HG02852 (cell line): ENCODE data around the gene CCDC177.

Experiments used
- ATAC-seq: cut with Tn5 transposase; IDR thresholded peaks from one replicate; pipeline ENCODE4 v1.9.1; 2021; ENCODE audit warnings: mild to moderate bottlenecking, moderate library complexity; ENCODE audit not compliant: unreplicated experiment

Gene CCDC177

GRCh38 chr14:69574263-69574953 lies at the start of gene CCDC177:
TSS of gene CCDC177 (minus strand) at chr14:69574871. CDS start at chr14:69573622, 1,249 bp downstream.
- no peak for ATAC-seq

GRCh38 chr14:69624136-69624535 lies 49.5 kb upstream of the CCDC177 start:
- no peak for ATAC-seq

DNA sequence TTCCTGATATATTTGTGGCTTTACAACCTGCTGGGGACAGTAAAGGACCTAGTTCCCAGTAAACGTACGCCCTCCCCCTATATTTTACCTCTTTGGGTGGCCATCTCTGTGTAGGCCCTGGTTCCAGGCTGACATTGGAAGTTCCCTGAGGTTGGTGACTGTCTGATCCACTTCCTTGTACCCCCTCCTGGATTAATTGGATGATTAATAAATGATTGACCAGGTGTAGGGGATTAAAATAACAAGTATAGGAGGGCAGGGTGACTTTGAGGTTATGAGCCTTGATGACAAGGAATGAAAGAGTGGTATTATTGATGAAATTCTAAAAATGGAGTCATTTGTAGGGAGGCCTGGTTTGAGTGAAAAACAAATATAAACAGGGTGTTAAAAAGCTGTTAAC lies 46.3 kb upstream of the CCDC177 start:
- ATAC-seq: no peak

DNA sequence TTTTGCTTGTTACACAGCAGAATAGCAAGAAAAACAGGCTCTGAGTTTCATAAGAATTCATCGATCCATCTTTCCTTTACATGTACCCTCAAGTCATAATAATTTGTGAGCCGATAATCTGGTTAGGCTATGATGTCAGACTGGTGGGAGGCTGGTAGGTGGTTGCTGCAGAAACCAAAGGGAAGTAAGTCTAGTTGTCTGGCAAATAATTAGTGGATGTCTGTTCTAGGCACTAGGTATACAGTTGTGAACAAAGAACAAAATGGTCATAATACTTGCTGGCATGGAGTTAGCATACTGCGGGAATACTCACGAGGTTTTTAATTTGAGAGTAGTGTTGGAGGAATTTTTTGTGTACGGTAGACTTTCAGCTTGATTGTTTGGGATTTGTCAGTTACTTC lies 45.5 kb upstream of the CCDC177 start:
- no peak for ATAC-seq

GRCh38 chr14:69619012-69619411 lies 44.3 kb upstream of the CCDC177 start:
- no peak for ATAC-seq

DNA sequence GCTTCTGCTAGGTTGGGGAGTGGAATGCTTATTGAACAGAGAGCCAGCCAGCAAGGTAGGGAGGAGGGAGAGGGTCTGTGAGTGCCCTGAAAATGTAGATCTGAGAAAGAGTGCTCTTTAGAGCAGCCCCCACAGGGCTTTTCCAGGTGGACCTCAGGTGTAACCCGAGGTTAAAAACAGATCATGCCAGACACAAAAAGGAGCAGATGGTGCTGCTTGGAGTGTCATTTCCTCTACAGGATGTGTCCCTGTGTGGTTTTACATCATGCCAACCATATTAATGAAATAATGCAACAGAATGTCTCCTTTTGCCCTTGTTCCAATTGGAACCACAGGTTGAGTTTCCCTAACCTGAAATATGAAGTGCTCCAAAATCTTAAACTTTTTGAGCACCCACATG lies 43.1 kb upstream of the CCDC177 start:
- no peak for ATAC-seq

DNA sequence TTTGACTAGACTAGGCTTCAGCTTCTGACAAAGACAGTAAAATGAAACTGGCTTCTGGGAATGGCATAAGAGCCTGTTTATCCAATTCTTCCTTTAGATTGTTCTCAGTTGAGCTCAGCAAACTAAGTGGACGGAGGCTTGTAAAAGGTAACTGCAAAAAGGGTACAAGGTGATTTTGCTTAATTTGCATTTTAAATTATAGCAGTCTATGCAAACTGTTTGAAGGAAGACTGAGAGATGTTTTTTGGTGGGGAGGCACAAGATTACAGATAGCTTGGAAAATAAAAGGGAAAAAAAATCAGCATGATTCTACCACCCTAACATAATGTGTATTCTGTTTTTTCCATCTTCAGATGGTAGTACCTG lies 41.7 kb upstream of the CCDC177 start:
- ATAC-seq: no peak

DNA sequence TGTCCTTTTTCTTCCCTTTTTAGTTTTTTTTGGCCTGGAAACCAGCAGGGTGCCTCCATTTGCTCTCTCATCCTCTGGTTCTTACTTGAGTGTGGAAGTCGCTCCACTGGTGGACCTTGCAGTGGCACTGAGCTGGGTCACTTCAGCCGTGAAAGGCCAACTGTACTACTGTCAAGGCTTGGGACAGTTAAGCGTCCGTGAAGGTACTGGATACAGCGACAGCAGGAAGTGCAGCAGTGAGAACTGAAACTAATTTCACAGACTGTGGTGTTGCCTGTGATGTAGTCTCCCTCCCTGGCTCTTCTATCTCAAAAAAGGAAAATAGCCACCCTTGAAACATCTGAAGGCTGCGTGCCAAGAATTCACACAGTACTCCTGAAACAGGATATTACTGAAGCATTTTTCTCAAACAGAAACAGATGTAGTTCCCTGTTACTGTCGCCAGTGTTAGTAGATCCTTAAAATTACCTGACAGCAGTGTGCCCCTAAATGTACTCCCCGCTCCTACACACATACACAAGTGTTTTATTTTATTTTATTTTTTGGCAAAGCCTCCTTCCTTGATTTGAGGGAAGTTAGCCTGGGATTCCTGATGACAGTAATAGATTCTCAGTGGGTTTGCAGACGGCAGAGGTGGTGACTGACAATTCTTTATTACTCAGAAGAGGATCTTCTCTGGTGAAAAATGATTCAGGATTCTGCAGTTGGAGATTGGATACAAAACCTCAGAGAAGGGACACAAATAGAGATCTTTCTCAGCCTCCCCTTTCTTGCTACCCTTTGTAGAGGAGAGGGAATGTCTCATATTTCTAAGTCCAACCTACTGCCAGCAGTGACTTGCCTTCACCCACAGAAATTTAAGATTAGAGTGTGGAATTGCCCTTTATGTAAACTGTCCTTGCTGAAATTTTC lies 41.1 kb upstream of the CCDC177 start:
- peak; percentile 51 for ATAC-seq

- peak; percentile 1 for ATAC-seq
These were observed 40.4 kb upstream of the CCDC177 start for GRCh38 chr14:69615121-69615495.

- no peak for ATAC-seq
These were observed 39.9 kb upstream of the CCDC177 start for GRCh38 chr14:69614592-69614991.

DNA sequence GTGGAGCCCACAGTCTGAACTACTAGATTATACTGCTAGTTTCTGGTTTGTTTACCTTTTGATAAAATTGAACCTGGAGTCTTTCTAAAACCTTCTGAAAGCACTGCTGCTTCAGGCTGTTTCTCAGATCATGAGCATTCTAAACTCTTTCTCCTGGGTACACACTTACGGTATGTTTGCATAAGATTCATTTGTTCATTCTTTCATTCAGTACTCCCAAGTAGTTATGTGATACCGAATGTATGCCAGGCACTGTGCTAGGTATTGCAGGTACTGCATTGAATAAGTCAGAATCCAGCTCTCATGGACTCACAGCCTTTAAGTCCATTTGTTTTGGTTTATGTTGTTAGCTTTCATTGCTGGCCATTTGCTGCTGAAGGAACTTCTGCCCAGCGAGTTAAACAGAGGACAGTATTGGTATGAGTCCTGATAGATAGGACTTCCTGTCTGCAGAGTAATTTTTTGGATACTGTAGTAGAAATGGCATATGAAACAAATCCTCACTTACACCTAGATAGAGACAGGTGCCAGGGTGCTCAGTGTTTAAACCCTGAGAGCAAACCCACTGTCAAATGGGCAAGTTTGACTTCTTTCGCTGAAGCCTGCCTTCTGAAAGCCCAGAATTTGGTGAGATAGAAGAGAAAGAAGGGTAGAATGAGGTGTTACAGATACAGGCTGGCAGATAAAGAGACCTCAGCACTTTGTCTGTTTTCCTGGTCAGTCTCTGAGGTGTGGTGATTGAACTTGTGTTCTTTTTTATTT lies 38.8 kb upstream of the CCDC177 start:
- no peak for ATAC-seq

DNA sequence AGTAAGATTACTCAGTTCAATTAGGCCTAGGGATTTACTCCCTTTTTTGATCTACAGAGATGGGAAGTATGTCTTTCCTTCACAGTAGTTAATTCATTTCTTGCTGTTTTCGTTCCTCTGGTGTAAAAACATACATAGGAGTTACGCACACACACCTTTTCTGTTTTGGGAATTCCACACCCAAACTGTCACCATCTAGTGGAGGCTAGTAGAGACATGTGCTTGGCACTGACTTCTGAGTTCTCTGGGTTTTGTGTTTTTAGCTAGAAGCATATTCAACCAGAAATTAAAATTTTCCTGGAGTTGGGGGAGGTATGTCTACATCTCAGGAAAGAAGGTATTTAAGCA lies 38.1 kb upstream of the CCDC177 start:
- no peak for ATAC-seq

DNA sequence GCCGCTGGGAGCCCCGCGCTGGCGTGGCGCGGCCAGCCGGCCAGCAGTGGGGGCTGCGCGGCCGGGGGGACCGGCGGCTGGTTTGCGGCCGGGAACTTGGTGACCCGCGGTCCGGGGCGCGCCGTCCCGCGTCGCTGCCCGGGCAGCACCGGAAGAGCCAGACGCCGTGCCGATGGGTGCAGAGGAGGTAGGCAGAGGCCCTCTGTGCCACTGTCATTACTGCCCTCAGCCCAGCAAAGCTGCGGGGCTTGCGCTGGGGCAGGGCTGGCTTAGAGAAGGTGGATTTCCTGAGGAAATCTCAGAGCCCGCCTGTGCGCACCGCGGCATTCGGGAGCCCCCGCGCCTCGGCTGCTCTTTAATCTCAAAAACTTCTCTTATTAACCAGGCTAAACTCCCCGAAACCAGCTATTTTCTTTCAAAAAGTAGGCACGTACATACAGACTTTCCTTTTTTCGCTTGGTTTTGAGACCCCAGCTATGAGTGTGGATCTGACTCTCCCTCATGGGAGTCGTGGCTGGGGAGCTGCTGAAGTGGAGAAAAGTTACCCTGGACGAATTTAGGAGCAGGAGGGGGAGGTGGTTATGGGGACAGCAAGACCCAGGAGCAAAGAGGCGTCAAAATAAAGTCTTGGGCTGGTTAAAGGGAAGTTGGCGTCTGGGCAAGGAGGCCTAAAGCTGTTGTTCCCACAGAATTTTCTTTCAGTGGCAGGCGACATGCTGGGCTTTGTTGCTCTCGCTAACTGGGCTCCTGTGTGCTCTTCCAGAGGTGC lies 37.5 kb upstream of the CCDC177 start:
- ATAC-seq: peak; percentile 11

DNA sequence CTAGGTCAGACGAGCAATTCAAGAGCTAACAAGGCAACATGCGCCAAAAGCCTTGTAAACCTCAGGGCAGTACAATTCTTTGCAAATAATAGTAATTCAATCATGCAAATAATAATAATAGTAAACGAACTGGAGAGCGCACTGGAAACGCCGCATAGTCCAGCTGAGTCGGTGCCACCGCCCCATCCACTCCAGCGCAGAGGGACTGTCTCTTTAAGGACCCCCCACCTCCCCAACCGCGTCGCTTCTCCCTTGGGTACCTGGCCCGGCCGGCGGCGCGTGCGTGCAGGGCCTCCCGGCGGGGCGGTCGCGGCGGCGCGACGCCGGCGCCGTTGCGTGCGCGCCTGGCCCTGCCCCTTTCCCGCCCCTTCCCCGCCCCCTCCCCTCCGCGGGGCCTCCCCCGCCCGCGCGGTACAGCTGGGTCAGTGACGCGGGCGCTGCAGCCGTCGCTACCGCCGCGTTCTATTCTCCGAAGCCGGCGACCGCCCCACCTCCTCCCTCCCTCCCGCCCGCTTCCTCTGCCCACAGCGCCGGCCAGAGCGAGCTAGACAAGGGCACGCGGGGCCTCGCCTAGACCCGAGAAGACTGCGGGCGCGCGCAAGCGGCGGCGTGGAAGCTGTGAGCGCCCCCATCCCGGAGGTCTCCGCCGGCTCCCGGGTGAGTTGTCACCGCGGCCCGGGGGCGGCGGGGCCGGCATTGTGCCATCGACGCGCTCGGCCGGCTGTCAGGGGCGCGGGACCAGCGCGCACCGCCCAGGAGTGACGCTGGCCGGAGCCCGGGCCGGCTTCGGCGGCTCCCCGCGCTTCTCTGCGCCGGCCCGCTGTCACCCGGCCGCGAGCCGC lies 36.7 kb upstream of the CCDC177 start, which contains the start of gene SUSD6:
Gene SUSD6, plus strand, starts transcription at position 425 of the 842 bp plus-strand sequence. CDS start 46,997 bp downstream, outside the sequence.
- peak; percentile 55 for ATAC-seq

- no peak for ATAC-seq
These were observed 36.2 kb upstream of the CCDC177 start for GRCh38 chr14:69610874-69611171.

GRCh38 chr14:69610020-69610873 lies 35.6 kb upstream of the CCDC177 start:
- ATAC-seq: no peak

- ATAC-seq: no peak
These were observed 31.9 kb upstream of the CCDC177 start for GRCh38 chr14:69606258-69607184.

- ATAC-seq: no peak
These were observed 31.1 kb upstream of the CCDC177 start for GRCh38 chr14:69605738-69606137.
